ENCODE results near the gene KLHDC7A. TPM values are rescaled to one million over a fixed set of nuclear protein-coding genes. Genes with fewer than 3 reads are reported as not detected.

Gene KLHDC7A
- total RNA-seq, 1 experiment from 2014 or later = not detected

DNA sequence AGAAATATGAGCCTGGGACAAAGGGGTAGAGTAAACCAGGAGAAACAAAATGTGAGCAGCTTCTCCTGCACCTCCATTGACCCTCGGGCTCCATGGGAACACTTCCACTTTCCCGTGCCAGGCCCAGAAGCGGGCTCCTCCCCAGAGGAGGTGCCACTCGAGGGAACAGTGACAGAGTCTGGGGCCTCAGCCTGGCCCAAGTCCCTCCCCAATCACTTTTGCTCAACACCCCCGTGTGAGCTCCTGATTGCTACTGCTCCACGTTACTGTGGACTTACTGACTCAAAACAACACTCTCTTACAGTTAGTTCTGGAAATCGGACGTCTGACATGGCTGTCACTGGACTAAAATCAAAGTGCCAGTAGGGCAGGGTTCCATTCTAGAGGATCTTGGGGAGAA lies 17.7 kb upstream of the KLHDC7A start:
- Histone ChIP-seq H3K27me3 (ENCODE audit: low read length) (peaks cover 46% of the 10 kb centered on the region), H3K9ac (ENCODE audit: low read length) (no peak overlapping the region), H3F3A (ENCODE audit: low read length, unreplicated experiment) (no peaks in the 10 kb centered on the region), H2AFZ (ENCODE audit: low read length) (no peak overlapping the region), H3K27ac (ENCODE audit: low read length) (no peak overlapping the region), H4K20me1 (ENCODE audit: low read length) (no peaks in the 10 kb centered on the region), H3K4me2 (ENCODE audit: low read length) (no peak overlapping the region), H3K9me3 (ENCODE audit: low read length) (no peaks in the 10 kb centered on the region), H3K4me3 (ENCODE audit: low read length) (no peak overlapping the region), H3K9me2 (replicated peaks; ENCODE audit: low read length) (no peaks in the 10 kb centered on the region), H3K36me3 (ENCODE audit: low read depth, low read length) (no peaks in the 10 kb centered on the region), H3K79me2 (ENCODE audit: low read length) (no peaks in the 10 kb centered on the region), H3K4me1 (ENCODE audit: insufficient read depth, low read length) (no peaks in the 10 kb centered on the region)
- DNase-seq (no peak), ATAC-seq (no peak)
- POLR2A ChIA-PET (ENCODE audit: unreplicated experiment) = no interaction called here
- BruUV-seq (replicated peaks) = no TSS peak
- TF ChIP-seq CTCF (conservative IDR thresholded peaks at IDR 0.05; ENCODE audit: low read depth, low read length) (no peak), EZH2 (IDR thresholded peaks at IDR 0.05; ENCODE audit: low read length, unreplicated experiment) (no peak), EZH2phosphoT487 (IDR thresholded peaks at IDR 0.05; ENCODE audit: borderline replicate concordance, low read length) (no peak)
- intact Hi-C loops (cut with micrococcal nuclease) = no loop called here
- CTCF ChIA-PET = no interaction called here

DNA sequence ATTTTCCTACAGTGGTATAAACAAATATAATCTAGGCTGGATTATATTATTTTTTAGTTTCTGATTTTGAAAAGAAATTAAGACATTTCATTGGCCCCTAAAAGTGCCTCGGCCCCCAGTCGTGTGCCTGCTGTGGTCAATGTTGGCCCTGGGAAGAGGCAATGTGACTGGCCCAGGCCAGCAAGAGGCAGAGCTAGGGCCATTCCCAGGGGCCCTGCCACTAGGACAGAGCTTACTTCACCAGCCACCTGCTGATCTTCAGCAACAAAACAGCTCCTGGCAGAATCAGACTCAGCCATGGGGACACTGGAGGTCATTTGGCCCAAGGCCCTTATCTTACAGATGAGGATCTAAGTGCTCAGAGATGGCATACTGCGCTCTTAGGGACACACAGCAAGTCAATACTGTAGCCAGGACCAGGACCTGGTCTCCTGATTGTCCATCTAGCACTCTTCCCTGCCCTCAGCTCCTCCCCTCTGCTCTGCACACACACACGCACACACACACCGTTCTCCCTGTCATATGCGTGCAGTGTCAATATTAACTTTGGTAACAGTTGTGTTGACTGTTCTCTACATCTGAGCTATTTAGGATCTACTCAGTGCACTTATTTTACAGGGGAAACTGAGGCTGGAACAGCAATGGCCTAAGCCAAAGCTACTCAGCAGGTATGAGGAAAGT lies 16.6 kb upstream of the KLHDC7A start:
- DNase-seq (no peak), ATAC-seq (no peak)
- H3K4me1 ChIP-seq (ENCODE audit: insufficient read depth, low read length) = no peaks in the 10 kb centered on the region
- no TSS peak for BruUV-seq (replicated peaks)
- no peak overlapping the region for H3K27ac ChIP-seq (ENCODE audit: low read length)
- no peak overlapping the region for H3K4me3 ChIP-seq (ENCODE audit: low read length)
- intact Hi-C loops (cut with micrococcal nuclease) = no loop called here
- H3K4me2 ChIP-seq (ENCODE audit: low read length) = no peak overlapping the region
- CTCF ChIA-PET = no interaction called here
- peaks cover 44% of the 10 kb centered on the region for H3K27me3 ChIP-seq (ENCODE audit: low read length)
- H2AFZ ChIP-seq (ENCODE audit: low read length) = no peak overlapping the region
- H3K9ac ChIP-seq (ENCODE audit: low read length) = no peak overlapping the region
- no peaks in the 10 kb centered on the region for H3K9me2 ChIP-seq (replicated peaks; ENCODE audit: low read length)
- no peak for TF ChIP-seq CTCF (conservative IDR thresholded peaks at IDR 0.05; ENCODE audit: low read depth, low read length)
- H3K79me2 ChIP-seq (ENCODE audit: low read length) = no peaks in the 10 kb centered on the region
- no peaks in the 10 kb centered on the region for H3F3A ChIP-seq (ENCODE audit: low read length, unreplicated experiment)
- H3K9me3 ChIP-seq (ENCODE audit: low read length) = no peaks in the 10 kb centered on the region
- H4K20me1 ChIP-seq (ENCODE audit: low read length) = no peaks in the 10 kb centered on the region
- no peaks in the 10 kb centered on the region for H3K36me3 ChIP-seq (ENCODE audit: low read depth, low read length)
- POLR2A ChIA-PET (ENCODE audit: unreplicated experiment) = no interaction called here

DNA sequence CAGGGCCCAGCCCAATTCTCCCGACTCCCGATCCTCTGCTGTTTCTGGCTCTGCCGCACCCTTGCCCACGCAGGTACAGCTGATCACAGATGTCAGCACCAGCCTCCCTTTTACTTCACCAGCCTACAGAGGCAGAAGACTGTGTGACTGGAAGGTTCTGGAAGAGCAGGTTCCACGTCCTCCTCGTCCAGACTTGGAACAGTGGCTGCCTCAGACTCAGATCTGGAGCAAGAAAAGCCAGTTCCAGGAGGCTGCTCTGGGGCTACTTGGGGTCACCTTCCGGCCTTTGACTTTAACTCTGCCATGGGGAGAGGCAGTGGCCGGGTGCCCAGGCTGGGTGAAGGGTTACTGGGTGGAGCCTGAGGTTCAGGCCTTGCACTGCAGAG lies 16.1 kb upstream of the KLHDC7A start:
- no TSS peak for BruUV-seq (replicated peaks)
- Histone ChIP-seq H4K20me1 (ENCODE audit: low read length) (no peaks in the 10 kb centered on the region), H3K9ac (ENCODE audit: low read length) (no peak overlapping the region), H3K27ac (ENCODE audit: low read length) (no peak overlapping the region), H3K27me3 (ENCODE audit: low read length) (peaks cover 38% of the 10 kb centered on the region), H3K79me2 (ENCODE audit: low read length) (no peaks in the 10 kb centered on the region), H3K9me3 (ENCODE audit: low read length) (no peaks in the 10 kb centered on the region), H3K4me1 (ENCODE audit: insufficient read depth, low read length) (no peaks in the 10 kb centered on the region), H3K9me2 (replicated peaks; ENCODE audit: low read length) (no peaks in the 10 kb centered on the region), H3K4me2 (ENCODE audit: low read length) (no peak overlapping the region), H2AFZ (ENCODE audit: low read length) (no peak overlapping the region), H3K36me3 (ENCODE audit: low read depth, low read length) (no peaks in the 10 kb centered on the region), H3F3A (ENCODE audit: low read length, unreplicated experiment) (no peaks in the 10 kb centered on the region), H3K4me3 (ENCODE audit: low read length) (no peak overlapping the region)
- POLR2A ChIA-PET (ENCODE audit: unreplicated experiment) = no interaction called here
- DNase-seq (no peak), ATAC-seq (no peak)
- TF ChIP-seq CTCF (conservative IDR thresholded peaks at IDR 0.05; ENCODE audit: low read depth, low read length) (no peak), EZH2phosphoT487 (IDR thresholded peaks at IDR 0.05; ENCODE audit: borderline replicate concordance, low read length) (no peak), EZH2 (IDR thresholded peaks at IDR 0.05; ENCODE audit: low read length, unreplicated experiment) (no peak)
- CTCF ChIA-PET = no interaction called here
- intact Hi-C loops (cut with micrococcal nuclease) = no loop called here

All from PC-3 (cell line).